GM04503 (cell line): ENCODE data around the gene DENND4A.
A peak's percentile ranks its signal among the peaks of the same experiment; 100 is the strongest.
"Not testable (repeated sequence)": the region's sequence is repeated elsewhere in the genome, so short reads cannot be mapped to it uniquely, and the experiment has no call there.

Experiments used
- DNase-seq: peaks from one replicate; pipeline ENCODE4 v3.0.0-alpha.2; 2012; ENCODE audit warnings: low read depth

DENND4A gene

DNA sequence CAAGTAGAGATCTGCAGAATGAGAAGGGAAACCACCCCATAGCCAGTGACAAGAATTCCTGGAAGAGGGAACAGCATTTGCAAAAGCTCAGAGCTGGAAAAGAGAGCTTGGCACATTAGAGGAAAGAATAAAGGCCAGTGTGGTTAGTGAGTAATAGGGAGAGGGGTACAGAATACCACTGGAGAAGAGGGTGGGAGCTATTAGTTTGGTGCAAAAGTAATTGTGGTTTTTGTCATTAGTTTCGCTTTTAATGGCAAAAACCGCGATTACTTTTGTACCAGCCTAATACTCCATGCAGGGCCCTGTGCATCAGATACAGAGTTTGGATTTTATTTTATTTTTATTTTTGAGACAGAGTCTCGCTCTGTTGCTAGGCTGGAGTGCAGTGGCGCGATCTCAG, 160.6 kb downstream of the DENND4A start:
- DNase-seq = no peak

DNA sequence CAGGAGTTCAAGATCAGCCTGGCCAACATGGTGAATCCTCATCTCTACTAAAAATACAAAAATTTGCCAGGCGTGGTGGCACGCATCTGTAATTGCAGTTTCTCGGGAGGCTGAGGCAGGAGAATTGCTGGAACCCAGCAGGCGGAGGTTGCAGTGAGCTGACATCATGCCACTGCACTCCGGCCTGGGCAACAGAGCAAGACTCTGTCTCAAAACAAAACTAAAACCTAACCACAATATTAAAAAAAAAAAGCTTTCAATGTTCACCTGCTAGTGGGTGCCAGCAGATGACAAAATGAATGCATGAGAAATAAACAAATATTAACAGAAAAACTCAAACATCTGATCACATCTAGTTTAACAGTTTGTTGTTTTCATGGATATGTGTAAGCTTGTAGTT, 161.3 kb downstream of the DENND4A start:
- no peak for DNase-seq

DNA sequence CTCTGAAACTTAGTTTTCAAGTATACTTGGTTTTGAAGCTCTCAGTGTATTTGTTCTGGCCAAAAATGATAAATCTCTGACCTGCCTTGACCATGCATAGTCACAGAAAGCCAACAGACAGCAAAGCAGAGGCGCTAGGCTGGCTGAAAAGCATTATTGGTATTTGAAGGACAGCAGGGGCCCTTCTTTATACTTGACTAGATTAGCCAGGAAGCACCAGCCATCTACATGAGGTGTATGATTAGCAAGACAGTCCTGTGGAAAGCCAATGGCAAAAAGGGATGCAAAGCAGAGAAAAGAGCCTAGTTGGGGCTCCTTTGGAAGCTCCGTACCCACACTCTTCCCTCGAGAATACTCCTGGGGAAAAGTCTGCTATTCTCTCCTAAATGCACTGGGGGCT, 162.5 kb downstream of the DENND4A start:
- no peak for DNase-seq

DNA sequence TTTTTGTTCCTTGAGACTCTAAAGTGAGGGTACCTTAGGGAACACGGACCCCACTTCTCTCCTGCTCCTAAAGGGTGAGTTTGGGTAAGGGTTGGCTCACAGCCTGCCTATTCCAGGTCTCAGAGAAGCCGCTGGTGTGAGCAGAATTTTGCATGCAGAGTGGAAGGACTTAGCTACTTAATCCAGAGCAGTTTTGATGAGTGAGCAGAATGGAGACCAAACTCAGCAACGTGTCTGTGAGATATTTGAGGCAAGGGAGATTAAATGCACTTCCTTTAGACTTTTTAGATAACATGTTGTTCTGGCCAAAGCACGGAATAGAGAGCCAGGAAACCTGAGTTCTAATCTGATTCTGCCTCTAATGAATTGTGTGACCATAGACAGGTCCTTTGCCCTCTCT, 165.2 kb downstream of the DENND4A start:
- no peak for DNase-seq

DNA sequence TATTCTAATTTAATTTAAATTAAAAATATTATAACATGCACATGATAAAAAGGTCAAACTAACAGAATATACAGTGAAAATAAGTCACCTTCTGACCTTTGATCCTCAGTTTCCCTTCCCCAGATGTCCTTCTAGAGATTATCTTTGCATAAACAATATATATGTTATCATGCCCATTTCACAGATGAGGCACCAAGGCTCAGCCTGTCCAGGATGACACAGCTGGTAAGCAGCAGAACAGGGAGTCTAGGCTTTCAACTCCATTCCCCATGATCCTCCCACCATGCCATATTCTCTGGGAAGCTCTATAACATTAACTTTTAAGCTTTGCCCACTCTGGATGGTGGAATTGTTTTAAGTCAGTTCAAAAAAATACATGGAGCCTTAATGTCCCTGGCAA, 169.0 kb downstream of the DENND4A start:
- DNase-seq = no peak

DNA sequence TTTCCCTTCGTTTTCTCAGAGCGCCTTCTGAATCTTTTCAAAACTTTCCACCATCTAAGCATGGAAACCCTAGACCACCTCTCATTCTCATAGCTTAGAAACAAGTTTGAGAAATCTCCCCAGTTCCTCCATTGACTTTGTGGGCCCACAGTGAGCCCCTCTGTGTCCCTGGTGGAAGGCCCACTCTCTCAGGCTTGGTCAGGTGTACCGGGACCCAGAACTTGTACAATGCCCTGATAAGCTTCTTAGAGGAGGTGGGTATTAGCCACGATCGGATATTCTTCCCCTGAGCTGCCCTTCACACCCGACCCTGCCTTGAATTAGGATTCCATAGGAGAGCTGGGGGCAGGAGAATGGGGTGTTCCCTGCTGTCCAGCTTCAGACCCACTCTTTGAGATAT, 170.5 kb downstream of the DENND4A start, which contains the start of gene SLC24A1:
SLC24A1 (plus strand) TSS at position 301 of the 400 bp plus-strand sequence. CDS start 2,143 bp downstream, outside the sequence.
- no peak for DNase-seq

DNA sequence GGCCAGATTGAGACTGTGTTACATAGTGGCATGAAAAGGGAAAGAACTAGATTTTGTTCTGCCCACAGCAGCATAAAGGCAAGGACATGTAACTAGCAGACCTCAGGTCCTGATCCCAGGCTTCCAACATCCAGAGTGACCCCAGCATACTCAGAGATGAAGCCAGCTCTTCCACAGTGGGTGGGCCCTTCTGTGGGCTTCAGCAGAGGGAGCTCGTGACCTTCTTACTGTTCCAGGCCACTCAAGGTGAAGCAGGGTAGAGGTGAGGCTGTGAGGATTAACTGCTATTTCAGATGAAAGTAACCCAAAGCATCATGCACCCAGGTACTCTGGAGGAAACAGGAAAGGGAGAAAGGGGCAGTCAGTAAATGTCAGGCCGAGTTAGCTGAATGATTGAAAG, 171.3 kb downstream of the DENND4A start:
- no peak for DNase-seq

DNA sequence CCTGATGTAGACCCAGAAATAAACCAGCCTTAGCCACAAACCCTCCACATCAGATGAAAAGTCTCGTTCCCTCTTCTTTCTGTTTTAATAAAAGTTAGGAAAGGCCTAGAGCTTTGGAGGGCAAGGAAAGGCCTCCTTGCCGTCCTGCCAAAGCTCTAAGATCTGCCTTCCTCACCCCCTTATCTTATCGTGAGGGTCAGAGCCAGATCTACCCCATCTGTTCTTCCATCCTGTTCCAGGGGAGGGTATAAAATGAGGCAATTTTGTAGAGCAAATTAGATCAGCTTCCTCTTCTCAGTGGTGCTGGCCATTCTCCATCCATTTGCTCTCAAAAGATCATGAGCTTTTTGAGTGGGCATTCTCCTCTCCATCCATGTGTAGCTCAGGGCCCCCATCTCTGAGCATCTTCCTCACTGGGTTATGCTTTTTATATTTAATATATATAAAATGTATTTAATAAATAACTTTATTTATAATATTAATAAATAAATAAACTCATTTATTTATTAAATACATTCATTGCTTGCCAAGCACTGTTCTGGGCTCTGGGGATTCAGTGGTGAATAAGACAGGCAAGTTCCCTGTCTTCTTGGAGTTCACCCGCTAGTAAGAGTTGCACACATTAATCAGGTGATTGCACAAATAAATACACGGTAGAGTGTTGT, 172.3 kb downstream of the DENND4A start:
- no peak for DNase-seq

DNA sequence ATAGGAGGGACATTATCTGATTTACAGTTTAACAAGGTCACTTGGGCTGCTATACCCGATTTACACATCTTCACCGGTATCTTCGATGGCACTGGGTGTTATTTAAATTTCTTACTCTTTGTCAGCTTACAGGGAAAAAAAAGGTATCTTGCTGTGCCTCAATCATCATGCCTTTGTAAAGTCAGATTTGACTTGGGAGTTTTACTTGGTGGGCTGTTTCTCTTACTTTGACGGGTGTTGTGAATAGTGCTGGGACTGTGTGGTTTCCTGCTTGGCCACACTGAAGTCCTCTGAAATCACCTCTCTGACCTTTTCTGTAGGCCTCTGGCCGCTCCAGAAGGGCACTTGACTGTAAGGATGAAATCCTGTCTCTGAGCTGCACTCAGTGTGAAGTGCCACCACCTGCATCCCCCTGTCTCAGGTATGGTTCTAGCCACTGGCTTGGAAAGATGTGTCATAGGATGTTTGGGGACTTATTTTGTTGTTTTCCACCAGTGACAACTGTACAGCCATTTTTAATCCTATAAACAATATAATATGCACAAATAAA, 173.5 kb downstream of the DENND4A start:
- DNase-seq = no peak

DNA sequence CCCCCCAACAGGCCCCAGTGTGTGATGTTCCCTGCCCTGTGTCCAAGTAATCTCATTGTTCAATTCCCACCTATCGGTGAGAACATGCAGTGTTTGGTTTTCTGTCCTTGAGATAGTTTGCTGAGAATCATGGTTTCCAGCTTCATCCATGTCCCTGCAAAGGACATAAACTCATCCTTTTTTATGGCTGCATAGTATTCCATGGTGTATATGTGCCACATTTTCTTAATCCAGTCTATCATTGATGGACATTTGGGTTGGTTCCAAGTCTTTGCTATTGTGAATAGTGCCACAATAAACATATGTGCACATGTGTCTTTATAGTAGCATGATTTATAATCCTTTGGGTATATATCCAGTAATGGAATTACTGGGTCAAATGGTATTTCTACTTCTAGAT, 176.2 kb downstream of the DENND4A start:
- not testable (repeated sequence) for DNase-seq

DNA sequence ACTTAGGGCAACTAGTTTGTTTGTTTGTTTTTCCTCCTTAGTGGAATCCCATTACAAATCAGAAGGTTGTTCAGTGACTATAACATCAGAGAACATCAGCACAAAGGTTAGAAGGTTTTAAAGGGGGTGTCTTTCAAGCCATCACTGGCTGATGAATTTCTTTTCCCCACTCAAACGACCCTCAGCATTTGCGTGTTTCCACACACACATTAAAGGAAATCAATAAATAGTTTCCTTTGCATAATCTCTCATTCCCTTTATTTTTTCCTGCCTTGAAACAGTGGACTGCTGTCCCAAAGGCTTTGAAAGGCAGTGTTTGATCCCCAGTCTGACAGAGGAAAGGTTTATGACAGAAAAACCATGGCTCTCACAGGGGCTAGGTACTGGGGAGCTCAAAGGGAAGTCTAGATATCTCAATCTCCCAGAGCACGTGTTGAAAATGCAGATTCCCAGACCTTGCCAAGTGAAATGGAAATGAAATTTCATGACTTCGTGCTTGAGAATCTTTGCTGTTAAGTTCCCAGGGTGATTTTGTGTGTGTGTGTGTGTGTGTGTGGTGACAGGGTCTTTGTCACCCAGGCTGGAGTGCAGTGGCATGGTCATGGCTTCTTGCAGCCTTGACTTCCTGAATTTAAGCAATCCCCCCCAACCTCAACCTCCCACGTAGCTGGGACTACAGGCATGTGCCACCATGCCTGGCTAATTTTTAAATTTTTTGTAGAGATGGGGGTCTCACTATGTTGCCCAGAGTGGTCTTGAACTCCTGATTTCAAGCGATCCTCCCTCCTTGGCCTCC, 178.9 kb downstream of the DENND4A start:
- no peak for DNase-seq

DNA sequence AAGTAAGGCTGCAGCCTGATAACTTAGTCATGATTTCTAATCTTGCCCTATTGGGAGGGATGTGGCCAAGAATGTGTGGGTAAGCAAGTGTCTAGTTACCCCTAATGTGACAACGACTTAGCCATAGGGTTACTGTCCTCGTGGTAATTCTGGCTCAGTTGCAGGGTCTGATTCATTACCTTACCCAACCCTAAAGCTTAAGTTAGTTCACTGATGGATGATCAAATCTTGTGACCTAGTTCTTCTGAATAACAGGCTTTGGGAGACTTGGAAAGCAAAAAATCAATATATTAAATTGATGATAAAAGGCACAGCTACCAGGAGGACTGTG, 179.5 kb downstream of the DENND4A start:
- DNase-seq = no peak

DNA sequence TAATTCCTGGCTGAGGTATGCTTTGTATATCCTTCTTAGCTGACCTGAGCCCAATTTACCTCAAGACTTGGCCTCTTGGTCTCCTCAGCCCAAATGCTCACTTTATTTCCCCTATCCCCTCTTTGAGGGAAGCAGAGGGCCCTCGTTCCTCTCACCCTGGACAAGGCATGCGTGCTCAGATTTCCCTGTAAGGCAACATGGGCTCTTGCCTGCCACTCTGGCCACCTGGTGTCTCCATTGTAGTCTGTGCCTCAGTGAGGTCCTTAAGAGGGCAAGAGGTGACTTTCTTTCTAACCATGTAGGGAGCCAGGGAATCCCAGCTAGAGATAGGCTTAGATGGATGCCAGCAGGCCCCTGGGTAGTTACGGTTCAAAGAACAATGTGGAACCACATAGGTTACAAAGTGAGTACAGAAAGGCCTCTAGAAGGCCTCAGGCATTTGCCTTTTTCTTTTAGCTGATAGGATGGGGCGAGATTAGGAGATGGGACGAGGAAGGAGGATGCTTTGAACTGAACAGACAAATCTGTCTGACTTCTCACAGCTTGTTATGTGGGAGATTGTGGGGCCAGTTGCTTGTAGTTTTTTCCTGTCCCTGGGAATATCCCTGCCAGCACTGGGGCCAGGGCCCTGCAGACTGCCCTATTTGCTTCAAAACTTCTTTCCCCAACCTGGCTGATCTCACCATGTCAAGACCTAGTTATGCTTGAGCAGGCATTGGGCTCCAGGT, 180.0 kb downstream of the DENND4A start:
- no peak for DNase-seq

DNA sequence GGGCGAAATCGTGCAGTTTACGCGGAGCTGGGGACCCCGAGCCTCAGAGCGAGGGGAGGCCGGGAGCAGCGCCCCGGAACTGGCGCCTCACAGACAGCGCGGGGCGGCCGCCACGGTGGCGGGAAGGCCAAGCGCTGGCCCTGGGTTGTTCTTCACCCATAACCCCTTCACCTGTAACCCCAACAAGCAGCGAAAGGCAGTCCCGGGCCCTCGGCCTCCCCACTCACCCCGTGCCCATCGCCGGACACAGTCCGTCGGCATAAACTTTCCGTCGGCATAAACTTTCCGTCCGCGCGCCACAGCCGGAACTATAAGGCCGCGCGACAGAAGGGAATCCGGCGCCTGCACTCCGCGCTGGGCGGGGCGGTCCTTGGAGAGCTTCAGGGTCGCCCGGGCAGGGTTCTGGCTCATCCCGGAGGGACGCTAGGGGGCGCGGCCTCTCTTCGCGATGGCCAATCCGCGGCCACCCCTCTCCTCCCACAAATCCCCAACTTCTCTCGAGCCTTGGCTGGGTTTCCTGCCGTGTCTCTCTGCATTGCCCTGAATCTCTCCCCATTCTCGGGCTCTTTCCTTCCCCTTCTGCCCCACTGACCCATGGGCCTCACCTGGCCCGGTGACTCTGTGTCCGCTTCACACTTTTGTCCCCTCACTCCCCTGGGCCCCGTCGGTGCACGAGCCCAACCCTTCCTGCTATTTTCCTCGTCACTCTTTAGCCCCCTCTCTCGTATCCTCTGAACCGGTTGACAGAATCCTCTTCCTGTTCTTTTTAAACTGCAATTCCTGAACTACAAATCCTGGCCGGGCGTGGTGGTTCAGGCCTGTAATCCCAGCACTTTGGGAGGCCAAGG, 181.0 kb downstream of the DENND4A start, which contains the start of gene INTS14:
INTS14 (minus strand) TSS at position 261 of the 848 bp plus-strand sequence. CDS start 3,751 bp downstream, outside the sequence.
- DNase-seq = peak; percentile 70
